H1 (cell line): ENCODE measurements around the gene GTF2A1. TPM values are rescaled to one million over a fixed set of nuclear protein-coding genes. Genes with fewer than 3 reads are reported as not detected.

Experiments used
- CTCF ChIA-PET: fragments of 300-600 bp; sonication (Branson Sonifier 250); formaldehyde crosslinking; loops from one replicate; lab custom pipeline; 2021; ENCODE audit not compliant: partially characterized antibody; lab: Charles Lee
- POLR2A ChIA-PET: fragments of 300-600 bp; sonication (Branson Sonifier 250); formaldehyde crosslinking; loops from one replicate; lab custom pipeline; 2021; ENCODE audit warnings: inconsistent platforms; ENCODE audit not compliant: partially characterized antibody; lab: Charles Lee
- DNase-seq, 2 experiments: peaks; one replicate each; pipeline versions ENCODE4 v3.0.0 to v3.0.0-alpha.2; 2010 to 2022; ENCODE audit warnings: low spot score in 2 of 2, low read depth in 1 of 2, mixed read lengths in 1 of 2
- FAIRE-seq: peaks from 2 replicates; lab custom pipeline; 2011; peaks lifted over from hg19 to GRCh38; lab: Jason Lieb, UNC
- H2AFZ ChIP-seq: 2 replicates; pipeline ENCODE4 v1.8.1; 2012; ENCODE audit warnings: low read length, inconsistent platforms
- H2AK5ac ChIP-seq: 2 replicates; pipeline ENCODE4 v1.6.1; 2013; ENCODE audit warnings: low read depth, low read length
- H2BK120ac ChIP-seq: replicated peaks from 2 replicates; pipeline ENCODE3; 2013; ENCODE audit warnings: low read depth, low read length, inconsistent platforms
- H2BK12ac ChIP-seq: 2 replicates; pipeline ENCODE4 v1.6.1; 2013; ENCODE audit warnings: low read depth, low read length
- H2BK15ac ChIP-seq: 2 replicates; pipeline ENCODE4 v1.6.1; 2013; ENCODE audit warnings: low read length
- H2BK20ac ChIP-seq: 2 replicates; pipeline ENCODE4 v1.6.1; 2013; ENCODE audit warnings: low read length
- H2BK5ac ChIP-seq: 2 replicates; pipeline ENCODE4 v1.6.1; 2013; ENCODE audit warnings: low read depth, low read length
- H3K14ac ChIP-seq: 2 replicates; pipeline ENCODE4 v1.6.1; 2013; ENCODE audit warnings: inconsistent platforms; ENCODE audit not compliant: insufficient read length
- H3K18ac ChIP-seq: 2 replicates; pipeline ENCODE4 v1.6.1; 2013; ENCODE audit warnings: low read length; ENCODE audit errors: extremely low read depth
- H3K23ac ChIP-seq: 2 replicates; pipeline ENCODE4 v1.6.1; 2013; ENCODE audit warnings: inconsistent platforms; ENCODE audit not compliant: insufficient read length
- H3K23me2 ChIP-seq: 2 replicates; pipeline ENCODE4 v1.6.1; 2013; ENCODE audit warnings: low read depth, low read length
- H3K27ac ChIP-seq: 2 replicates; pipeline ENCODE4 v1.6.1; 2011; ENCODE audit warnings: low read depth, low read length, inconsistent platforms
- H3K27me3 ChIP-seq, 4 experiments: replicated peaks in 1 of 4; 1 replicate in 1 of 4; 2 replicates in 3 of 4; pipeline versions ENCODE4 v1.6.1 to v1.8.1; 2011 to 2013; ENCODE audit warnings: low read length in 3 of 4, mild to moderate bottlenecking in 3 of 4, inconsistent platforms in 2 of 4, mixed read lengths in 2 of 4, moderate library complexity in 1 of 4; ENCODE audit not compliant: control insufficient read depth in 3 of 4, insufficient read depth in 3 of 4; ENCODE audit errors: extremely low read depth in 1 of 4
- H3K36me3 ChIP-seq, 4 experiments: 2 replicates each; pipeline versions ENCODE4 v1.6.1 to v1.8.1; 2011 to 2013; ENCODE audit warnings: mild to moderate bottlenecking in 4 of 4, low read length in 3 of 4, moderate library complexity in 2 of 4, control low read depth in 1 of 4, inconsistent platforms in 1 of 4; ENCODE audit not compliant: insufficient read depth in 4 of 4, control insufficient read depth in 2 of 4
- H3K4ac ChIP-seq: replicated peaks from 2 replicates; pipeline ENCODE3; 2013; ENCODE audit warnings: low read length, low read depth, mixed read lengths, inconsistent platforms; ENCODE audit not compliant: insufficient read length
- H3K4me1 ChIP-seq, 4 experiments: replicated peaks in 1 of 4; 1 replicate in 1 of 4; 2 replicates in 3 of 4; pipeline versions ENCODE4 v1.6.1 to v1.8.1; 2011 to 2013; ENCODE audit warnings: low read length in 3 of 4, inconsistent platforms in 2 of 4, mixed read lengths in 1 of 4; ENCODE audit not compliant: insufficient read depth in 4 of 4, control insufficient read depth in 3 of 4
- H3K4me2 ChIP-seq, 2 experiments: 2 replicates each; pipeline versions ENCODE4 v1.6.1 to v1.8.1; 2011 to 2013; ENCODE audit warnings: low read depth in 2 of 2, low read length in 2 of 2, control low read depth in 1 of 2, inconsistent platforms in 1 of 2, mild to moderate bottlenecking in 1 of 2; ENCODE audit not compliant: insufficient read depth in 1 of 2
- H3K4me3 ChIP-seq, 4 experiments: fragments of 200-600, 300-600 bp in 1 of 4; sonication (generic), shearing (Covaris generic), sonication (Bioruptor Twin) in 1 of 4; 2 replicates each; pipeline versions ENCODE4 v1.5.1 to v1.8.1; 2011 to 2016; ENCODE audit warnings: low read length in 4 of 4, low read depth in 3 of 4, control low read depth in 2 of 4, inconsistent platforms in 2 of 4, mild to moderate bottlenecking in 2 of 4, mixed read lengths in 1 of 4, moderate library complexity in 1 of 4; ENCODE audit not compliant: insufficient read depth in 2 of 4; ENCODE audit errors: extremely low read depth in 1 of 4
- H3K56ac ChIP-seq: replicated peaks from 2 replicates; pipeline ENCODE3; 2013; ENCODE audit warnings: low read depth, mild to moderate bottlenecking, mixed read lengths, low read length, inconsistent platforms; ENCODE audit not compliant: insufficient read length
- H3K79me1 ChIP-seq: 2 replicates; pipeline ENCODE4 v1.6.1; 2013; ENCODE audit warnings: low read depth, low read length, control low read depth
- H3K79me2 ChIP-seq, 2 experiments: 2 replicates each; pipeline versions ENCODE4 v1.6.1 to v1.8.1; 2012 to 2013; ENCODE audit warnings: low read length in 2 of 2, mild to moderate bottlenecking in 2 of 2, inconsistent platforms in 1 of 2; ENCODE audit not compliant: insufficient read depth in 2 of 2, control insufficient read depth in 1 of 2
- H3K9ac ChIP-seq, 4 experiments: replicated peaks in 1 of 4; 1 replicate in 1 of 4; 2 replicates in 3 of 4; pipeline versions ENCODE4 v1.6.1 to v1.8.1; 2011 to 2013; ENCODE audit warnings: low read depth in 3 of 4, low read length in 3 of 4, control low read depth in 2 of 4, mild to moderate bottlenecking in 2 of 4, moderate library complexity in 2 of 4, inconsistent platforms in 1 of 4; ENCODE audit errors: extremely low read depth in 1 of 4
- H3K9me3 ChIP-seq, 2 experiments: 2 replicates each; pipeline versions ENCODE4 v1.6.1 to v1.8.1; 2012 to 2013; ENCODE audit warnings: mild to moderate bottlenecking in 2 of 2, moderate library complexity in 2 of 2, control low read depth in 1 of 2, inconsistent platforms in 1 of 2, low read depth in 1 of 2, low read length in 1 of 2, mixed read lengths in 1 of 2; ENCODE audit not compliant: insufficient read depth in 2 of 2
- H4K20me1 ChIP-seq, 2 experiments: replicated peaks in 1 of 2; 2 replicates each; pipeline versions ENCODE3 to v1.8.1; 2011 to 2013; ENCODE audit warnings: inconsistent platforms in 2 of 2, low read length in 2 of 2, mild to moderate bottlenecking in 1 of 2; ENCODE audit not compliant: insufficient read depth in 2 of 2, control insufficient read depth in 1 of 2
- H4K5ac ChIP-seq: 2 replicates; pipeline ENCODE4 v1.6.1; 2013; ENCODE audit warnings: low read length, low read depth, mixed read lengths, inconsistent platforms; ENCODE audit not compliant: insufficient read length
- H4K8ac ChIP-seq: 2 replicates; pipeline ENCODE4 v1.8.0; 2013; ENCODE audit warnings: mild to moderate bottlenecking, moderate library complexity, low read length, inconsistent platforms; ENCODE audit not compliant: insufficient read depth; ENCODE audit errors: extremely low read depth
- H4K91ac ChIP-seq: replicated peaks from 2 replicates; pipeline ENCODE3; 2013; ENCODE audit warnings: low read length, mixed read lengths, inconsistent platforms; ENCODE audit not compliant: insufficient read length
- ATF3 ChIP-seq: IDR thresholded peaks from 2 replicates; pipeline ENCODE4 v1.6.1; 2011; ENCODE audit warnings: low read depth, mild to moderate bottlenecking, low read length; ENCODE audit not compliant: insufficient read depth
- CHD2 ChIP-seq: IDR thresholded peaks from 2 replicates; pipeline ENCODE4 v1.6.1; 2012; ENCODE audit warnings: low read length, improper control_type of control experiment
- E2F6 ChIP-seq: IDR thresholded peaks from 2 replicates; pipeline ENCODE4 v1.6.1; 2012; ENCODE audit warnings: inconsistent platforms
- HDAC6 ChIP-seq: IDR thresholded peaks from one replicate; pipeline ENCODE4 v1.7.1; 2012; ENCODE audit warnings: low read depth, mild to moderate bottlenecking, inconsistent platforms, low read length, moderate library complexity
- JUN ChIP-seq: IDR thresholded peaks from 2 replicates; pipeline ENCODE4 v1.6.1; 2011; ENCODE audit warnings: low read depth, mild to moderate bottlenecking, improper control_type of control experiment, low read length
- JUND ChIP-seq: IDR thresholded peaks from 2 replicates; pipeline ENCODE4 v1.6.1; 2011; ENCODE audit warnings: mild to moderate bottlenecking, improper control_type of control experiment, low read length
- KDM5A ChIP-seq: fragments of 200-600 bp; IDR thresholded peaks from 2 replicates; pipeline ENCODE4 v1.7.1; 2012; ENCODE audit warnings: mild to moderate bottlenecking, low read length, inconsistent platforms, mixed read lengths
- POU5F1 ChIP-seq: IDR thresholded peaks from 2 replicates; pipeline ENCODE4 v1.6.1; 2011; ENCODE audit warnings: low read depth, mild to moderate bottlenecking, low read length, moderate library complexity
- RAD21 ChIP-seq, 2 experiments: IDR thresholded peaks in 1 of 2; conservative IDR thresholded peaks in 1 of 2; 2 replicates each; pipeline ENCODE4 v1.6.1; 2011; ENCODE audit warnings: low read depth in 2 of 2, low read length in 2 of 2, improper control_type of control experiment in 1 of 2, inconsistent platforms in 1 of 2, mild to moderate bottlenecking in 1 of 2, moderate library complexity in 1 of 2
- RBBP5 ChIP-seq: IDR thresholded peaks from 2 replicates; pipeline ENCODE4 v1.7.1; 2012; ENCODE audit warnings: low read depth, mild to moderate bottlenecking, inconsistent platforms, low read length, moderate library complexity, borderline replicate concordance
- RFX5 ChIP-seq: IDR thresholded peaks from 2 replicates; pipeline ENCODE4 v1.6.1; 2011; ENCODE audit warnings: low read depth, low read length, improper control_type of control experiment, borderline replicate concordance
- SIX5 ChIP-seq: IDR thresholded peaks from 2 replicates; pipeline ENCODE4 v1.6.1; 2011; ENCODE audit warnings: mild to moderate bottlenecking, low read depth, low read length
- SUZ12 ChIP-seq: fragments of 200-600 bp; sonication (generic); IDR thresholded peaks from 2 replicates; pipeline ENCODE4 v1.6.1; 2012; ENCODE audit warnings: mild to moderate bottlenecking, inconsistent platforms, low read length, moderate library complexity, mixed read lengths
- WGBS, 2 experiments: shearing (Covaris generic) in 1 of 2; methylation state at CpG; one replicate each; pipeline versions ENCODE4 v1.1.6 to v1.1.7; 2013 to 2015; ENCODE audit warnings: low lambda C conversion rate in 2 of 2, mixed read lengths in 2 of 2, inconsistent platforms in 1 of 2, low coverage in 1 of 2, missing lambda C conversion rate in 1 of 2; ENCODE audit not compliant: insufficient replicate concordance in 2 of 2, insufficient coverage in 1 of 2, insufficient read length in 1 of 2; ENCODE audit errors: extremely low coverage in 1 of 2, missing lambda C conversion rate in 1 of 2; 5-methylcytosine and 5-hydroxymethylcytosine counted together
- polyA plus RNA-seq, 7 experiments: library from polyadenylated mRNA; depleted of rRNA in 3 of 7; stranded (reverse) in 5 of 7; unstranded in 2 of 7; fragments of >200 nt in 5 of 7; fragments of 200-250 nt in 2 of 7; gene quantifications; 1 replicate in 5 of 7; 2 replicates in 1 of 7; 4 replicates in 1 of 7; pipeline versions ENCODE4 v1.2.1 to v1.2.3, GENCODE V29; 2011 to 2013; ENCODE audit warnings: missing spikeins in 2 of 7, mixed read lengths in 2 of 7
- total RNA-seq: library from RNA; stranded (reverse); fragmentation: NEBNext Ultra II Directional; extraction: Animal tissue kit (Norgen Biotek cat#: 25700); gene quantifications from 2 replicates; pipeline ENCODE4 v1.2.1, GENCODE V29; 2021

Gene GTF2A1
- total and polyA plus RNA-seq, 2 of the 8 experiments (the other 6 are each of a cell fraction or from before 2014, with no cell fraction given) = 24.1 to 57.8 TPM

- H3K4me2 ChIP-seq = no peak overlapping the region
- no peak overlapping the region for H2BK120ac ChIP-seq
- no peak overlapping the region for H3K4me3 ChIP-seq
- H2BK5ac ChIP-seq = no peak overlapping the region
- CTCF ChIA-PET = interaction anchor here (1.5 to 9.0 kb wide), 3 partner anchors 13 to 161 kb away, joined by 5 to 65 read pairs (median 5); no protein-coding TSS in a partner anchor
- DNase-seq = no peak
- H3K4me1 ChIP-seq = no peaks in the 10 kb centered on the region
- H2BK15ac ChIP-seq = no peak overlapping the region
- H2AK5ac ChIP-seq = no peak overlapping the region
- H3K79me1 ChIP-seq = no peaks in the 10 kb centered on the region
- H3K23ac ChIP-seq = no peak overlapping the region
- no peaks in the 10 kb centered on the region for H3K79me2 ChIP-seq
- H4K20me1 ChIP-seq = no peaks in the 10 kb centered on the region
- no peak overlapping the region for H3K18ac ChIP-seq
- H3K27me3 ChIP-seq = no peaks in the 10 kb centered on the region
- no peak overlapping the region for H4K8ac ChIP-seq
- POLR2A ChIA-PET = interaction anchor here (1.1 kb wide), 1 partner anchor 8 kb away, joined by 3 read pairs; no protein-coding TSS in a partner anchor
- FAIRE-seq = no peak
- no peak overlapping the region for H3K14ac ChIP-seq
- no peaks in the 10 kb centered on the region for H3K36me3 ChIP-seq
- no peak overlapping the region for H3K27ac ChIP-seq
- no peak overlapping the region for H2BK20ac ChIP-seq
- no peak overlapping the region for H4K5ac ChIP-seq
- H3K56ac ChIP-seq = no peak overlapping the region
- TF ChIP-seq JUN (no peak), KDM5A (no peak), RBBP5 (no peak), JUND (no peak), SUZ12 (no peak), SIX5 (no peak), POU5F1 (no peak), RAD21 (IDR thresholded peaks at IDR 0.05 in 1 of 2, conservative IDR thresholded peaks at IDR 0.05 in 1 of 2; ENCODE audit: low read depth in 2 of 2, low read length in 2 of 2) (no peak), ATF3 (no peak), HDAC6 (no peak), RFX5 (no peak), E2F6 (no peak), CHD2 (no peak)
- TF ChIP-seq, all 59 proteins: peak for 0
- H3K9me3 ChIP-seq = no peaks in the 10 kb centered on the region
- H4K91ac ChIP-seq = no peak overlapping the region
- 90% methylated on average over 1 of the region's 1 CpG; no CpG with 5 or more reads in 1 of the 2 experiments for WGBS, 2 experiments
- H3K4ac ChIP-seq = no peak overlapping the region
- no peak overlapping the region for H3K9ac ChIP-seq
- no peak overlapping the region for H2AFZ ChIP-seq
- H3K23me2 ChIP-seq = no peaks in the 10 kb centered on the region
- no peak overlapping the region for H2BK12ac ChIP-seq
Measured at GRCh38 chr14:81157431-81157830, 63.3 kb downstream of the GTF2A1 start.
